ENCODE measurements around the gene COPZ1.
"Not testable (repeated sequence)": the region's sequence is repeated elsewhere in the genome, so short reads cannot be mapped to it uniquely, and the experiment has no call there.

Gene COPZ1

DNA sequence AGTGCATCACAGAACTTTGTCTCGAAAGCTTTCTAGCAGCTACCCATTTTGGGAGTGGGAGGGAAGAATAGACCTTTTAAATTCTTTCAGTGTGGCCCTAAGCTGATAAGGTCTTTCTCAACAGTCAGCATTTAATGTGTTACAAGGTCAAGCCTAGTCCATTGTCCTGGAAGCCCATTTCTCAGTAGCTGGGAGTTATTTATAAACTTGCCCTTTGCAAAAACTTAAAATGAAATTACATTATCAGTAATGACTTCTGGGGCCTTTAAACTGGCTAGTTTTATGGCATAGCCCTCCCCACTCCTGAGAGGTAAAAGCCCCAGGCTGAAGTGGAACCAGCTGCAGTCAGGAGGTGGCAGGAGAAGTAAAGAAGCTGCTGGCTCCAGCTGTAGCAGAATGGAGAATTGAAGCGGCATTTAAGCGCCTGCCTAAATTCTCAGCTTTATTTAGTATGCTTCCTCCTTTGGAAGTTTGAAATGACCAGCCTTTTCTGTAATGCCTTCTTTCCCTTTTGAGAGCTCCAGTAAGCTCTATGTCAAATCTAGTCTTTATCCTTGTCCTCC is 12.4 kb downstream of the COPZ1 start:
- DNase-seq = no peak

DNA sequence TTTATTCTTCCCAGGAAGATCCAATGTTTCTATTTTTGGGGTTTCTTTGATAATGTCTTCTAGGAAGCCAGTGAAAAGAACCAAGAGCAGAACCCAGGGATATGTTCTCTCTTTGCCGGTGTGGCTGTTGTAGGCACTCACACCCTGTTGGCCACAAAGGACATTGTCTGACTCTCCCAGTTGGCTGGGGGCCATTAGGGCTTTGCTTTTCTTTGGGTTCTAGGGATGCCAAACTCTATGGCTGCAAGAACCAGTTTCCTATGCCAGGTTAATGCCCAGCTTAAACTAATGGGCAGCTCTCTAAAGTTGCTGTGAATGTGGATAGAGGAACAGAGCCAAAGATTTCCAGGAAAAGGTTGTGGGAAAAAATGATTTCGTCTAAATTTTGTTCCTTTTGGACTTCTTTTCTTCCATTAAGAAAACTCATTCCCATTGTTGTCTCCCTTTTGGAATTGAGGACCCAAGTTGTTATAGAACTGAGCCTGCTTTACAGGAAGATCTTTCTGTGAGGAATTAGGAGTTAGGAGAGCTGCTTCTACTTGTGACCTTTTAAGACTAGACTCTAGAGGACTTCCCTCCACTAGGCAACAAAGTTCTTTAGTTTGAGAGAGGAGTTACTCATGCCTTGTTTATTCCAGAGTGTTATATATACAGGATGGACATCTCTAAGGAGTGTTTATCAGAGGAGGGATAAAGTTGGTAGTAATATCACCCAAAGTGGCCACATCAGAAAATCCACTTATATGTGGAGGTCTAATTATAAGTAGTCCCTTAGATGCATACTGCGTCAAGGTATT is 13.1 kb downstream of the COPZ1 start:
- DNase-seq = no peak

- DNase-seq = no peak
These were observed 13.9 kb downstream of the COPZ1 start for GRCh38 chr12:54338698-54339296.

- no peak for DNase-seq
These were observed 15.9 kb downstream of the COPZ1 start for GRCh38 chr12:54340846-54341245.

DNA sequence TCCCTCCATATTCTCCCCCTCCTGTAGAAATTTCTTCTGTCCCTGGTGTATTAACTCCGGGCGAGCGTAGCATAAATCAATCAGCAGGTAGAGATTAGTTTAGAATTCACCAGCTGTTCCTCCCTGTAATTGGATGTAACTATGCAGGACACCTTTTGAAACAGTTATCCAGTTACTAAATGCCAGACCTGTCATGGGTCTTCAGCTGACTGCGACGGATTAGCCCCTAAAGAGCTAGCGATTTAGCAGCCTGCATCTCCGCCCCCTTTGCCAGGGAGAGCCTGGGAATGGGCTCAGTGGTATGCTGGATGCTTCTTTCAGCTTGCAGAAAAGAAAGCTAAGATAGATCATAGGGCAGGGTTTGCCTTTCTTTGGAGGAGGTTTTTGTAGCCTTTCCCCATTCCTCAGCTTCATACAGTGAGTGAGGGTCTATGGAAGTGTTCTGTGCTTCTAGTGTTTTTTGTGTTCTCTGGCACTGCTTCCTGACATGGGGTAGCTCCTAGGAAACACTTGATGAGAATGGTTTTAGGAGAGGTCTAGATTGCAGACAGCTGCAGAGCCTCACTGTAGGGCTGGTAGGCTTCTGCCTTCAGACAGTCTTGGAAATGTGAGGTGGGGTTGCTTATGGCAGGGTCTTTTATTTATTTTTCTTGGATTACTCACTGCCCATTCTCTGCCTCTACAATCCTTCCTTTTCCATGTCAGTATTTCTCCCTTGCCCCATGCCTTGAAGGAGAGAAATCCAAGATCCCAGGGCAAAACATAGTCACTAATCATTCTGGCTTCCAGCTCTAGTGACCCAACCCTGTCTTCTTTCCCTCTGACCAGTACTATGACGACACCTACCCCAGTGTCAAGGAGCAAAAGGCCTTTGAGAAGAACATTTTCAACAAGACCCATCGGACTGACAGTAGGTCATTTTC is 16.7 kb downstream of the COPZ1 start:
- no peak for DNase-seq

GRCh38 chr12:54349036-54349435 is 24.1 kb downstream of the COPZ1 start:
- DNase-seq = no peak

- DNase-seq = no peak
These were observed 24.7 kb downstream of the COPZ1 start for GRCh38 chr12:54349679-54350078.

DNA sequence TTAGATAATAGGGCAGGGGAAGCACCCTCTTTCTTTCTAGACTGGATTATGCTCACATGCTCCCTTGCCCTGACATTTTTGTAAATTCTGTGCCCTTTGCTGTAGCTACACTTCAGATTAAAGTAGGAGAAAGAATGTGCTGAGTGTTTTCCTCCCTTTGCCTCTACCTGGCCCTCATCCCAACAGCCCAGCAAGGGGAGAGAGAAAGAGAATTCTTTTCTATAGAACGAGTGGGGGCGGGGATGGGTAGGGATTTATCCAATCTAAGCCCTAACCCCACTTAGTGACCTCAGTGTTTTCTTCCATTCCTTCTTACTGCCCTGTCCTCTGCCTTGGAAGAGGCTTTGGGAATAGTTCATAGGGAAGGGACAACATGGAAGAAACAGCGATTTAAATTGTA is 25.8 kb downstream of the COPZ1 start:
- DNase-seq = no peak

DNA sequence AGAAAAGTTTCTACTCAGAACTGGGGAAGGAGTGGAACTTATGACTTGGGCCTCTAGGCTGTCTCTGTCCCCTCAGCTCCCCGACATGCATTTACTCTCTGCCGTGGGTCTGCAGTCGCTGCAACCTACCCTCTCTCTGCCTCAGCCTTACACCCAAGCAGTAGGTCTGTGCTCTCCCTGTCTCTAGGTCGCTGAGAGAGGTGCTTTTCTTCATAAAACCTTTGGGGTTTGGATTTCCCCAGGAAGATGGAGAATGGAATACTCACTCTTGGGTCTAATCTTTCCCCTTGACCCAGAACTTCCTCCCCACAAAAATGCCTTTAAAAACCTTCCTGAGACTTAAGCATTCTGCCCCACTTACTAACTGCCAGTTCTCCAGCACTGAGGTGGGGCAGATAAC is 26.4 kb downstream of the COPZ1 start:
- DNase-seq = no peak

GRCh38 chr12:54352022-54352531 is 27.1 kb downstream of the COPZ1 start:
- no peak for DNase-seq

GRCh38 chr12:54352891-54353874 is 28.3 kb downstream of the COPZ1 start:
- no peak for DNase-seq

- not testable (repeated sequence) for DNase-seq
These were observed 29.3 kb downstream of the COPZ1 start for GRCh38 chr12:54354271-54354670.

DNA sequence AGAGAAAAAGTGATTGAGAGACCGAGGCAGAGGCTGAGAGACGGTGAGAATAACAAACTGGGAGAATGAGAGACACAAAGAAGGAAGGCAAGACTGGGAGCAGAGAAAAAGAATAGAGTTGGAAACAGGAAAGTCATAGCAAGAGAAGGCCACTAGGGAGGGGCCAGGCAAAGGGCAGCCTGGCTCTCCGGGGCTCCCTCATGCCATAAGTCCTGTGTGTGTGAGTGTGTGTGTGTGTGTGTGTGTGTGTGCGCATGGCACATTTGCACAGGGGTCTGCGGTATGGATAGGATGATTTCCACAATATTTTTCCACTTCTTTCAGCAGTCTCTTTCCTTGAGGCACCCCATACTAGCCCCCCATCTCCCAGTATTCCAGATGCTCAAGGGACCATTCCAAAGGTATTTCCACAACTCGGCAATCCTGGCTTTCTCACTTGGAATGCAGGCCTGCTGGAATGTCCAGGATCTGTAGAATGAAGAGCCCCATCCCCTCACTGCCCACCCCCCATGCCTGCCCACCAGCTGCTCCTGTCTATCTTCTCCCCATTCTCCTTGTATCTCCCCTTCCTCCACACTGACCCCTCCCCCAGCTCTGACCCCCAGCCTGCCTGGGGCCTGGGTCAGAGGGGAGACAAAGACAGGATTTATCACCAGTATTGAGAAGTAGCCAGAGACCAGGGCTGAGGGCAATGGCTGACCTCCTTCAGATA is 30.3 kb downstream of the COPZ1 start:
- no peak for DNase-seq

DNA sequence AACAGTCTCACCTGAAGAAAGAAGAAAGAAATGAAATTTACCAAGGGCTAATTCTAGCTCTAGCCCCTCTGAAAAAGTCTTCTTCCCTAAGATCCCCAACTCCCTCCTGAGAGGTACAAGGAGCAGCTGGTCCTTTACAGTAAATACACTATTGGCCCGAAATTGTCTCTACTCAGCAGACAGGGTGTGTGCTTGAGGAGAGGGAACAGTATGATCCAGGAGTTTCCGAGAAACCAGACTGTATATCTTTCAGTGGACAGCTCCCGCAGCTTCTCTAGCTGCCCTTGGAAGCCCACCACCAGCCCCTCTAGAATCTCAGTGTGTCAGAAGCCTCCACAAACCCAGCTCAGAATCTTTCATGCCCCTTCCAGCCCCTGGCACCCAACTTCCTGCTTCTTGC is 31.3 kb downstream of the COPZ1 start:
- DNase-seq = no peak

GRCh38 chr12:54356951-54357356 is 32.0 kb downstream of the COPZ1 start:
- DNase-seq = no peak

GRCh38 chr12:54357506-54358190 is 32.7 kb downstream of the COPZ1 start:
- no peak for DNase-seq

DNA sequence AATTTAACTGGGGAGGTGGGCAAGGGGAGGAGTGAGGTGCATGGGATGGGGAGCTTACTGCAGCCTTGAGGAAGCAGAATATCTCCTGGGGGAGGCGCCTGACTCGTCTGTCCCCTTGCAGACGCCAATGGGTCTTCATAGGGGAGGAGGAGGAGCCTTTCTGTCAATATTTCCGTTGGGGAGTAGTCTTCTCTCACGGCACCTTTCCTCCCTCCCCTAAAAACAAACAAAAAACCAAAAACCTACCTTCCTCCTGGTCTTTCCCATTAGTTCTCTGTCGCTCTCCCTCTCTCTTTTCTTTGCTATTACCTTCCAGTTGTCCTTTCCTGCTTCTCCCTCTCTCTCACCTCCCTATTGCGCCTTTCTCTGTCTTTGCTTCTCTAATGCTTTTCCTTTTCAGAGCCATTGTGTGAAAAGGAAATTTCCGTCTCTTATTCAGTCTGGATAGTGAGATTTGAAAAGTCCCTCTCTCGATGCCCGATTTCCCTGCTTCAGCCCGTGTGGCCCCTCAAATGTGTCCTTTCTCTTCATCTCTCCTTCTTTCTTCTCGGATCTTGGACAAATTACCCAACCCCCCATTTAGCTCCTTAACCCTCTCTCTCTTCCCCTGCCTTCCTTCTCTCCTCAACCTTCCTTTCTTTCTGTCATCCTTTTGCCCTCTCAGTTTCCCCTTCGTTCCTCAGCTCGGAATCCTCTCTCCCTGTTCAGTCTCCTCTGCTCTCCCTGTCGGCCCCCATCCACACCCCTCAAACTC is 33.4 kb downstream of the COPZ1 start:
- DNase-seq = peak; percentile 18

GRCh38 chr12:54358945-54359761 is 34.2 kb downstream of the COPZ1 start:
- peak; percentile 93 for DNase-seq
